H54 (cell line): Measurements from ENCODE around the gene S100G.
"Not testable (repeated sequence)": the region's sequence is repeated elsewhere in the genome, so short reads cannot be mapped to it uniquely, and the experiment has no call there.

Experiments used
- DNase-seq: peaks from one replicate; pipeline ENCODE4 v3.0.0; 2011; ENCODE audit warnings: low spot score, mixed read lengths; ENCODE audit not compliant: insufficient read length
- FAIRE-seq: peaks from 3 replicates; lab custom pipeline; 2011; peaks lifted over from hg19 to GRCh38; lab: Jason Lieb, UNC
- POLR2A ChIP-seq: IDR thresholded peaks from 2 replicates; pipeline ENCODE4 v1.6.1; 2011; ENCODE audit warnings: low read depth, mild to moderate bottlenecking, low read length

S100G gene

DNA sequence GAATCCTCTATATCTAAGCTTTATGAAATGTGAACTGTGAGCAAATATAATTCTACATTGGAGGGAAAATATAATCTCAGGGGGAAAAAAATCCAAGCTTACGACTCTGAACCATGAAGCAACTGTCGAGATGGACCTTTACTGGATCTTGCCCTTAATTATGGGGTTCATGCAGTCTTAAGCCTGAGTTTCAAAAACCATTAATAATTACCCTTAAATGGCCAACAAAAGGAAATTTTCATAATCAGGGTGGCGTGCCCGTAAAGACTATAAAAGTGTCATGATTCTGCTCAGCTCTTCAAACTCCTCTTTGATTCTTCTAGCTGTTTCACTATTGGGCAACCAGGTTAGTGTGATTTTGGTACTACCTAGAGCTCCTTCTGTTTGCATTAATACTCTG, at the start of gene S100G:
S100G (plus strand) TSS at position 301 of the 400 bp plus-strand sequence. CDS start 849 bp downstream, outside the sequence.
- no peak for DNase-seq
- FAIRE-seq, result no peak
- TF ChIP-seq POLR2A, result no peak

DNA sequence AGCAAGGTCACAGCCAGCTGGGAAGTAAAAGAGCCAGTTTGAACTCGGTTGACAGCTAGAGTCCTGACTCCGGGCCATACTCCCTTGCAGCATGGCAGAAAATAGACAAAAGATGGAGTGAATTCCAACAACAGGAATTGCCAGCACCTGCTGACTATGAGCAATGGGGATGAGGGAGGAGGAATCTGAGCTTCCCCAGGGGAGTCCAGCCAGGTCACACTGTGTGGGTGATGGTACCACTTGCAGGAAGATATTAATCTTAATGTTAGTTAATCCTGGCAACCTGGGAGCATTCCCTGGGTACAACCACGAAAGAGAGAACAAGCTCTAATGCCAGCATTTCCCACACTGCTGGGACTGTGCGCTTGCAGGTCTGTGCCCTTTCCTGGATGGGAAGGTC, 48.1 kb upstream of the S100G start:
- no peak for TF ChIP-seq POLR2A
- no peak for DNase-seq
- no peak for FAIRE-seq

DNA sequence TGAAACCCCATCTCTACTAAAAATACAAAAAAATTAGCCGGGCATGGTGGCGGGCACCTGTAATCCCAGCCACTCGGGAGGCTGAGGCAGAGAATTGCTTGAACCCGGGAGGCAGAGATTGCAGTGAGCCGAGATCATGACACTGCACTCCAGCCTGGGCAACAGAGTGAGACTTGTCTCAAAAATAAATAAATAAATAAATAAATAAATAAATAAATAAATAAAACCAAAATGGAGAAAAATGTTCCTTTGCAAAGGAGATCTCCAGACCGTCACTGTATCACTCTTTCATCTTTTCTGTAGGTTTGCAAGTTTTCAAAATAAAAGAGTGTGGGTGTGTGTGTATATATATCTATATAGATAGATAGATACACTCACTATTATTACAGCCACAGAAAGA, 46.7 kb upstream of the S100G start:
- not testable (repeated sequence) for FAIRE-seq, DNase-seq

DNA sequence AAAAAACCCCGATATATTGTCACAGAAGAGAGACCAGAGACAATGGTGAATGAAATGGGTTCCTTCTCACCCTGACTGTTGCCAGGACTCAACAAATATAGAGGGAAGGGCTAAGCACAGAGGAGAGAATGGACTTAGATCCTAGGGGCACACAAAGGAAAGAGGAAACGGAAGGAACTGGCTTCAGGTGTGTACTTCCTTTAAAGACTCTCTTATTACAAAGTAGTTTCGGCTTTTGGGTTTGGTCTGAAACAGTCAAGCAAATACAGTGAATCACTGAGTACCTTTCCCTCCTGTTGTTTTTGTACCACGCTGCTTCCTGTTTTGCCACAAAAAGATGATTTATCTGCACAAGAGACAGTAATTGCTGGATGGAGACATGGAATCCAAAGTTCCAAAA, 46.1 kb upstream of the S100G start:
- DNase-seq (no peak), FAIRE-seq (no peak)
- TF ChIP-seq POLR2A, result no peak

DNA sequence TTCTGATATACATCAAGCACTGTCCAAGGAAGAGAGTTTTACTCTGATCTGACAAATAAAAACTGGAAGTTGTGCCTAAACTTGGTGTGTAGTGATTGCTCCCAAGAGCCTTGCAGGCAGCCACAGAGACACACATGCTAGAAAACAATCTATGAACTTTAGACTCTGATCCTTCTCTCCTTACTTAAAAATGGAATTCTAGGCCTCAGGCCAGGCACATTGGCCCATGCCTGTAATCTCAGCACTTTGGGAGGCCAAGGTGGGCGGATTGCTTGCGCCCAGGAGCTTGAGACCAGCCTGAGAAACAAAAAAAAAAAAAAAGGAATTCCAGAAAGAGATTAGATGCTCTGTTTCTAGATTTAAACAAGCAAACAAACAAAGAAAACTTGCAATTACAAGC, 45.6 kb upstream of the S100G start:
- TF ChIP-seq POLR2A, result no peak
- no peak for FAIRE-seq
- no peak for DNase-seq

DNA sequence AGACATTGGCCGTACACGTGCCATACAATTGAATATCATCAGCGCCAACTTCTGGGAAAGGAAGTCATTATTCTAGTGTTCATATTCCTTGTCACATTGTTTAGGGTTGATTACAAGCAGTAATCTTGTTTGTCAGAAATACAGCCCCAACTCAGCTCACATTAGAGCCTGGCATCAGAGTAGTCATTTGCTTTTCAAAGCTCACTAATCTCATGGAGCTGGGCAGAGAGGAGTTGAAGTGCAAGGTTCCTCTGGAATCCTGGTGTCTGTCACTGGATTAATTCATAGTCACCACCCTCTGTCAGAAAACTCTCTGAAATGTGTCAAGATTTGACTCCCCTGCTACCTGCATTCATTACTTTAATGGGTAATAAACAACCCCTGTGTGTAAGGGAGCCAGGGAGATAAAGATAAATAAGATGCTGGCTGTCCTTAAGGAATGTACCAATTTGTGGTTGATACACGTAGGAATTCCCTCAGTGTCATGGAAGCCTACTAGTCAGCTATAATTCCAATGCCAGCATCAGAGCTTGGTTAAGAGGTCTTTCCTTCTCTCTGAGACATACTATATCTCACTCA, 43.7 kb upstream of the S100G start:
- TF ChIP-seq POLR2A, result no peak
- FAIRE-seq, result no peak
- DNase-seq, result no peak

- DNase-seq (no peak), FAIRE-seq (no peak)
- TF ChIP-seq POLR2A, result no peak
These were observed 39.8 kb upstream of the S100G start for GRCh38 chrX:16610121-16610621.

DNA sequence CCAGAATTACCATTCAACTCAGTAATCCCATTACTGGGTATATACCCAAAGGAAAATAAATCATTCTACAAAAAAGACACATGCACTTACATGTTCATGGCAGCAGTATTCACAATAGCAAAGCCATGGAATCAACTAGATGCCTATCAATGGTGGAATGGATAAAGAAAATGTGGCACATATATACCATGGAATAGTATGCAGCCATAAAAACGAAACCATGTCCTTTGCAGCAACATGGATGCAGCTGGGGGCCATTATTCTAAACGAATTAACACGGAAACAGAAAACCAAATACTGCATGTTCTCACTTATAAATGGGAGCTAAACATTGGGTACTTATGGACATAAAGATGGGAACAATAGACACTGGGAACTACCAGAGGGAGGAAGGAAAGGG, 39.3 kb upstream of the S100G start:
- FAIRE-seq, DNase-seq: not testable (repeated sequence)

DNA sequence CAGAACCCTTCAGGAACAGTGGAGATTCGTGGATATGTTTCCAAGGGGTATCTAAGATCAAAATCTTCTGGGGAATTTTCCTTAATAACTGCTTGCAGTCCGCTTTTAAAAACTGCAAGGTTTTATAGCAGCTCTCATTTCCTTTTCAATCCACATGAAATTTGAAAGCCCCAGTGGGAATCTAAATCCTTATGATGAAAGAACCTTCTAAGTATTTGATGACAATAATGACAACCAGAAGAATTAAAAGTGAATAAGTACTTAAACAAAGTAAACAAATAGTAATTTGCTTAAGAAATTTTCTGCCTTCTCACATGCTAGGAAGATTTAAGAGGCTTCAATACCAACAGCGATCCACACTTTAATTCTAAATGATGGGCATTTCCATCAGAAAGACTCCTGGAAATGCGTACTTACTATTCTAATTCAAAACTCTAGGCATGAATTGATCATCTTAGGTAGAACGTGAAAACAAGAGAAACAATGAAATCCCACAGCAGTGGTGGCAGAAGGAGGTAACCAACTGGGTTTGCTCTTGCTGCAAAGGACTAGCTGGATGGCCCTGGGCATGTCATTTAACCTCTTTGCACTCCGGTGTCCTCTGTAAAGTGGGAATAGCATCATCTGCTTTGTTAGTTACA, 37.6 kb upstream of the S100G start:
- FAIRE-seq (no peak), DNase-seq (no peak)
- TF ChIP-seq POLR2A, result no peak

DNA sequence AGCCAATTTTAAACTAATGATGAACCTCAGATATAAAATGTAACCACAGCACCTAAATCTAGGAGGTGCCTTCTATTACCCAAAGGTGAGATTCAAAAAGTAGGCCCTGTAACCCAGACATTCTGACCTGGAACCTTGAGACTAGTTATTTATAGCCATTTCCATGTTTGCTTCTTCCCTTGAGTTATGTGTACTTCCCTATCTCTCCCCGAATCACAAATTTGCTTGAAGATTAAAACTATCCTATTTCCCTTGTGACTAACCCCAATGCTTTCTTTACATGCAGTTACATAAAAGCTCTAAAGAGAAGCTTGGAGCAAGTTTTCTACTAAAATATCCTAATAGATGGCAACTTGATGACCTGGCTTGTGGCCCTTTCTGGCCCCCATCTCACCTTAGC, 32.6 kb upstream of the S100G start:
- TF ChIP-seq POLR2A, result no peak
- DNase-seq (no peak), FAIRE-seq (no peak)

GRCh38 chrX:16618422-16618821, 31.5 kb upstream of the S100G start:
- no peak for FAIRE-seq
- TF ChIP-seq POLR2A, result no peak
- no peak for DNase-seq

GRCh38 chrX:16619024-16619423, 30.9 kb upstream of the S100G start:
- no peak for FAIRE-seq
- no peak for DNase-seq
- no peak for TF ChIP-seq POLR2A

DNA sequence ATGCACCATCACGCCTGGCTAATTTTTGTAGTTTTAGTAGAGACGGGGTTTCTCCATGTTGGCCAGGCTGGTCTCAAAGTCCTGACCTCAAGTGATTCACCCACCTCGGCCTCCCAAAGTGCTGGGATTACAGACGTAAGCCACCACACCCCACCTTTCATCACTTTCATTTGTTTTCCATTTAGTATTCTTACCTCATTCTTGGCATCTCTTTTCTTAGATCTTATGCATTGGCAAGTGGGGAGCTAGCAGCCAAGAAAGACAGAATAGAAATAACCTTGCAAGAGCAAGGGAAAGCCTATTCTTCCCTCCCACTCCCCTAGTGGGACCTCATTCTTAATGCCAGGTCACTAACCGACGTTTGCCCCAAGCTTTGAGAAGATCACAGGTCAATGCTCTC, 21.4 kb upstream of the S100G start:
- FAIRE-seq, DNase-seq: not testable (repeated sequence)

DNA sequence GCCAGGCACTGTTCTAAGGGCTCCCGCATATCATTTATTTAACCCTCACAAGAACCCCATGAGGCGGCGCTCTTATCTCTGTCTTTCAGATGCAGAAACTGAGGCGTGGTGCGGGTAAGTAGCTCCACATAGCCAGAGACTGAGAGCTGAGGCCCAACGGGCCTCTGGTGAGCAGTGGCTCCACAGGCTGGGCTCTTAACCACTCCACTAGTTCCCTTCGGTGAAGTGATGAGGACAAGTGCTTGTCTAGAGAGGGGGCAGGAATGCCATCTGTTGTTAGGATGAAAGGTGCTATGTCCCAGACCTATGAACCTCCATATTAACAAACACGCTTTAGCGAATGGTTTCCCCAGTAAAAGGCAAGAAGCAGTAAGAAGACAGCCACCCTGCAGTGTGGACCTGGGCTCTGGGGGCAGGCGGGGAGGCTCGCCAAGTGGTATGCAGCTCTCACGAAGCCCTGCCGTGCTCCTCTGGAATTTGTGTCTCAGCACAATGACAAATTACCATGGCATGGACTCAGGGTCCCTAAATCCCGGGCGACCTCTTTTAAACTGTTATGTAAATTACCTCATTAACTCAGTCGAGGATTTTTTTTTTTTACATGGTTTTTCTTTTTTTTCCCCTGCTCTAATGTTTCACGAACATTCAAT, 20.9 kb upstream of the S100G start:
- no peak for TF ChIP-seq POLR2A
- DNase-seq (no peak), FAIRE-seq (no peak)

DNA sequence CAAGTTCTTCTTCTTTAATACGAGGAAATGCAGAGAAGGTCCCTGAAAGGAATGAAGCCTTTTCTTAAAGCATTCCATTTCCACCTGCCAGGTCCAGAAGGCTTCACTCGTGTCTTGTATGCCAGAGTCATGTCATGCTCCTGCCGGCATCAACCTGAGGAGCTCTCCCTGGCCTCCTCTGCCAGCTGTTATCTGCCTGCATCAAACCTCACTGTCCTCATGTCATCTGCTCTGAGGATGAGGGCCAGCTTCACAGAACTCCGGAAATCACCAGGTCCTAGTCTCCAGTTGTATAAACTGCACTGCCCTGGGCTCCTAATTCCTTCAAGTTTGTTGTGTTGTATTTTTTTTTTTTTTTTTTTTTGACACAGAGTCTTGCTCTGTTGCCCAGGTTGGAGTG, 20.0 kb upstream of the S100G start:
- DNase-seq, result no peak
- no peak for FAIRE-seq
- TF ChIP-seq POLR2A, result no peak
